Measurements from ENCODE around the gene PRPF40A.

Gene PRPF40A

DNA sequence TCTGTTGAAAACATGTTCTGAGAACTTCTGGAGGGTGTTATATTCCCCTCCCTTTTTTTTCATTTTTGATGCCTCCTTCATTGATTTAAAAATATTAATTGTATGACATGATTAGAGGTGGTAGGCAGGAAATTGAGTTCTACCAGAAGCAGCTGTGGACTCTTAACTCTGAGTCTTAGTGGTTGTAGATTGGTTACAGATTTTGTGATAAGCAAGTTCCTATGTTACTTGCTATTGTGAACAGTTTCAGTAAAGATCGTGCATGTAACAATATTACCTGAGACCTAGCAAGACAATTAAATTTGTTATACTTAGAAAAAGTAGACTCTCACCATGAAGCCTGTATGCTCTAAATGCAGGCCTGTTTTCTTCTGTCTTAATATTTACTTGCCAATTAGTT is 88.1 kb downstream of the PRPF40A start:
- peaks cover 4% of the 10 kb centered on the region for H3K27me3 ChIP-seq (ENCODE audit: insufficient read depth, low read length, poor library complexity)
- no peak overlapping the region for H3K4me3 ChIP-seq (ENCODE audit: low read depth in 1 of 2, low read length in 2 of 2)
- H3K9ac ChIP-seq (ENCODE audit: low read depth, low read length) = no peak overlapping the region
- H3K4me2 ChIP-seq (ENCODE audit: insufficient read depth, low read length) = no peak overlapping the region
- ATAC-seq (ENCODE audit: insufficient read depth, low read depth) = 0 out of 3 replicates have a peak, but pooled peaks have one; percentile 55
- no peak overlapping the region for H2AFZ ChIP-seq (ENCODE audit: low read depth, low read length)
- no peaks in the 10 kb centered on the region for H4K20me1 ChIP-seq (ENCODE audit: insufficient read depth, low read length)
- no peak for DNase-seq
- no peak overlapping the region for H3K27ac ChIP-seq (ENCODE audit: low read length)
- no peak for TF ChIP-seq EZH2 (IDR thresholded peaks at IDR 0.05; ENCODE audit: borderline replicate concordance, low read depth, low read length, severe bottlenecking)
- TF ChIP-seq, protein P1, sequence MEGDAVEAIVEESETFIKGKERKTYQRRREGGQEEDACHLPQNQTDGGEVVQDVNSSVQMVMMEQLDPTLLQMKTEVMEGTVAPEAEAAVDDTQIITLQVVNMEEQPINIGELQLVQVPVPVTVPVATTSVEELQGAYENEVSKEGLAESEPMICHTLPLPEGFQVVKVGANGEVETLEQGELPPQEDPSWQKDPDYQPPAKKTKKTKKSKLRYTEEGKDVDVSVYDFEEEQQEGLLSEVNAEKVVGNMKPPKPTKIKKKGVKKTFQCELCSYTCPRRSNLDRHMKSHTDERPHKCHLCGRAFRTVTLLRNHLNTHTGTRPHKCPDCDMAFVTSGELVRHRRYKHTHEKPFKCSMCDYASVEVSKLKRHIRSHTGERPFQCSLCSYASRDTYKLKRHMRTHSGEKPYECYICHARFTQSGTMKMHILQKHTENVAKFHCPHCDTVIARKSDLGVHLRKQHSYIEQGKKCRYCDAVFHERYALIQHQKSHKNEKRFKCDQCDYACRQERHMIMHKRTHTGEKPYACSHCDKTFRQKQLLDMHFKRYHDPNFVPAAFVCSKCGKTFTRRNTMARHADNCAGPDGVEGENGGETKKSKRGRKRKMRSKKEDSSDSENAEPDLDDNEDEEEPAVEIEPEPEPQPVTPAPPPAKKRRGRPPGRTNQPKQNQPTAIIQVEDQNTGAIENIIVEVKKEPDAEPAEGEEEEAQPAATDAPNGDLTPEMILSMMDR (IDR thresholded peaks at IDR 0.05; ENCODE audit: borderline replicate concordance, extremely low read depth, low read length, poor library complexity, severe bottlenecking) = no peak
- no peaks in the 10 kb centered on the region for H3K79me2 ChIP-seq (ENCODE audit: insufficient read depth, low read length)
- no peaks in the 10 kb centered on the region for H3K4me1 ChIP-seq (ENCODE audit: insufficient read depth, low read length)
- H3K36me3 ChIP-seq (ENCODE audit: insufficient read depth, low read length) = no peaks in the 10 kb centered on the region
- H3K9me3 ChIP-seq (ENCODE audit: insufficient read depth, low read length, severe bottlenecking) = no peaks in the 10 kb centered on the region

DNA sequence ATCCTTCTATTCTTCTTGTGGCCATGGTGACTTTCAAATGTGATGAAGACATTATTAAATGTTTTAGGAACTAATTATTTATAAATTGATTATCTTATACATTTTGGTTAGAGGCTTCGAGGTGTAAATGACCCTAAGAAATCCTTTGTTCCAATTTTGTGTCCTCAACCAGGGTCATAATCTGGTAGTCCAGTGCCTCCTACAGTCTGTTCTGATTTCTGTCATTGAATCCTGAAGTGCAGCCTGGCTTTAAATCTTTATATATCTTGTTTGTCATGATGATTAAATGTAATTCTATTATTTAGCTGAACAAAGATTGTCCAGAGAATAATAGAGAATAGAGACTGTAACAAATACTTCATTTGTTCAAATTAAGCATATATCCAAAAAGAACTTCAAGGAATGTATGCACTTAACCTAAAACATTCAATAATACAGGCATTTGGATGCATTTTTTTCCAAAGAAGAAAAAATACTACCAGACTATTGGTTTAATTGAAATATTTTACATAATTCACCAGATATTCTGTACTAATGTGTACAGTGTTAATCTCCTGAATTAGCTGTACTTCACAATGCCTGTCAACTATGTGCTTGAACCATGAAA is 89.8 kb downstream of the PRPF40A start:
- no peak overlapping the region for H3K27ac ChIP-seq (ENCODE audit: low read length)
- no peaks in the 10 kb centered on the region for H3K4me1 ChIP-seq (ENCODE audit: insufficient read depth, low read length)
- no peak overlapping the region for H3K9ac ChIP-seq (ENCODE audit: low read depth, low read length)
- no peak overlapping the region for H3K4me3 ChIP-seq (ENCODE audit: low read depth in 1 of 2, low read length in 2 of 2)
- H3K27me3 ChIP-seq (ENCODE audit: insufficient read depth, low read length, poor library complexity) = peaks cover 4% of the 10 kb centered on the region
- DNase-seq = no peak
- TF ChIP-seq, protein P1 (IDR thresholded peaks at IDR 0.05; ENCODE audit: borderline replicate concordance, extremely low read depth, low read length, poor library complexity, severe bottlenecking) = peak; percentile 23
- TF ChIP-seq EZH2 (IDR thresholded peaks at IDR 0.05; ENCODE audit: borderline replicate concordance, low read depth, low read length, severe bottlenecking) = no peak
- H3K9me3 ChIP-seq (ENCODE audit: insufficient read depth, low read length, severe bottlenecking) = no peaks in the 10 kb centered on the region
- H2AFZ ChIP-seq (ENCODE audit: low read depth, low read length) = no peak overlapping the region
- ATAC-seq (ENCODE audit: insufficient read depth, low read depth) = no peak
- H3K79me2 ChIP-seq (ENCODE audit: insufficient read depth, low read length) = no peaks in the 10 kb centered on the region
- H3K4me2 ChIP-seq (ENCODE audit: insufficient read depth, low read length) = no peak overlapping the region
- no peaks in the 10 kb centered on the region for H3K36me3 ChIP-seq (ENCODE audit: insufficient read depth, low read length)
- H4K20me1 ChIP-seq (ENCODE audit: insufficient read depth, low read length) = no peaks in the 10 kb centered on the region

DNA sequence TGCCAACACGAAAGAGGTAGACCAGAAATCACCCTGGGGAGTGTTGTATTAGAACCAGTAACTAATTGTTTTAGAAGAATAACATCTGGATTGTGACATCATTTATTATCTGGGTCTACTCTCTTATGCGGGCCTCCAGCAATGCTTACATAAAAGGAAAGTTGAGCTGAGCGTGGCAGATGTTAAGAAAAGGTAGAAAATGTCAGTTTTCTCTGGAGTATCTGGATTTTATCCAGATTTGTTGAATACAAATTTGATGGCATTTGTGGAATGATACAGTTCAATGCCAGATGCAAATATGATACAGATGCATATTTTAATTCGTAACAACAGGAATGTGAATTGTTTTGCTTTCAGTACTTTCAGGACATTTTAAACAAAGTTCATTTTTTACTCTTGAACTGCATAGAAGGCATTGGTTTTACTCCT is 90.3 kb downstream of the PRPF40A start:
- H3K9ac ChIP-seq (ENCODE audit: low read depth, low read length) = no peak overlapping the region
- no peak for DNase-seq
- no peak overlapping the region for H3K4me3 ChIP-seq (ENCODE audit: low read depth in 1 of 2, low read length in 2 of 2)
- H4K20me1 ChIP-seq (ENCODE audit: insufficient read depth, low read length) = no peaks in the 10 kb centered on the region
- H3K27me3 ChIP-seq (ENCODE audit: insufficient read depth, low read length, poor library complexity) = peaks cover 4% of the 10 kb centered on the region
- TF ChIP-seq, protein P1 (IDR thresholded peaks at IDR 0.05; ENCODE audit: borderline replicate concordance, extremely low read depth, low read length, poor library complexity, severe bottlenecking) = no peak
- no peak for TF ChIP-seq EZH2 (IDR thresholded peaks at IDR 0.05; ENCODE audit: borderline replicate concordance, low read depth, low read length, severe bottlenecking)
- no peaks in the 10 kb centered on the region for H3K4me1 ChIP-seq (ENCODE audit: insufficient read depth, low read length)
- H3K36me3 ChIP-seq (ENCODE audit: insufficient read depth, low read length) = no peaks in the 10 kb centered on the region
- H3K4me2 ChIP-seq (ENCODE audit: insufficient read depth, low read length) = no peak overlapping the region
- ATAC-seq (ENCODE audit: insufficient read depth, low read depth) = no peak
- no peaks in the 10 kb centered on the region for H3K79me2 ChIP-seq (ENCODE audit: insufficient read depth, low read length)
- H3K27ac ChIP-seq (ENCODE audit: low read length) = no peak overlapping the region
- H3K9me3 ChIP-seq (ENCODE audit: insufficient read depth, low read length, severe bottlenecking) = no peaks in the 10 kb centered on the region
- no peak overlapping the region for H2AFZ ChIP-seq (ENCODE audit: low read depth, low read length)
